GM18517 (cell line): ENCODE data around the gene PIAS1.
"Not testable (repeated sequence)": the region's sequence is repeated elsewhere in the genome, so short reads cannot be mapped to it uniquely, and the experiment has no call there.

Experiments
- ATAC-seq: cut with Tn5 transposase; IDR thresholded peaks from one replicate; pipeline ENCODE4 v1.9.1; 2021; ENCODE audit warnings: mild to moderate bottlenecking, moderate library complexity; ENCODE audit not compliant: unreplicated experiment

Gene PIAS1

DNA sequence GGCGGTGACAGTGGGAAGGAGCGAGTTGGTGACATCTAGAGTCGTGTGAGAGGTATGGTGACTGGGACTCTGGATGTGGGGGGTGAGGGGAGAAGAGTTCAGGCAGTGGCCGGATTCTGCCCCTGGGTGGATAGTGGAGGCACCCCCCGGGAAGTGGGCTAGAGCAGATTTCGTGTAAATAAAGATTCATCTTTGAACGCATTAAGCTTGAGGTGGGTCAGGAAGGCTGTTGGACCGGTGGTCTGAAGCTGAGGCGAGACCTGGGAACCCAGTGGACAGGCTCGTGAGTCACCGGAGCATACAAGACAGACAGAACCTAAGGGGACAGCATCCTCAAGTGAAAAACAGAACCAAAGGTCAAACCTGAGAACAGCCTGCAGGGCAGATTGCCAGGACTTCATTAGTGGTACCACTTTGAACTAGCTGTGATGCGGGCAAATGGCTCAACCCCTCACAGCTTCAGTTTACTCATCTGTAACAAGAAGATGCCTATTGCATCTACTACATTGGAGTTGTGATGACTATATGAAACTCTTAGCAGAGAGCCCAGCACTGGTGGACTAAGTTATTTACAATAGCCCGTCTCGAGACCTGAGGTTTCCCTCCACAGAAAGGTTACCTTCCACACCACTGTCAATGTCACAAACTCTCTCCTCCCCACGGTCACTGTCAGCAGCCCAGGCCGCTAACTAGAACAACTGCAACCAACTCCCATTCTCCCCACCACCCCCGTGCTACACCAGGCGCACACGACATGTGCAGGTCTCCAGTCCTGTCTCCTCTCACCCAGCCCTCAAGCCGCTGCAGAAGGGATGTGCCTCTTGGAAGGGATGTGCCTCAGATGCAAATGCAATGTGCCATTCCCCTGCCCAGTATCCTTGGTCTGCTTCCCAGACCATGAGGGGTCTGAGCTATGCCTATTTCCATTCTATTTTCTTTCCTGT lies 176.3 kb downstream of the PIAS1 start:
- ATAC-seq: no peak

DNA sequence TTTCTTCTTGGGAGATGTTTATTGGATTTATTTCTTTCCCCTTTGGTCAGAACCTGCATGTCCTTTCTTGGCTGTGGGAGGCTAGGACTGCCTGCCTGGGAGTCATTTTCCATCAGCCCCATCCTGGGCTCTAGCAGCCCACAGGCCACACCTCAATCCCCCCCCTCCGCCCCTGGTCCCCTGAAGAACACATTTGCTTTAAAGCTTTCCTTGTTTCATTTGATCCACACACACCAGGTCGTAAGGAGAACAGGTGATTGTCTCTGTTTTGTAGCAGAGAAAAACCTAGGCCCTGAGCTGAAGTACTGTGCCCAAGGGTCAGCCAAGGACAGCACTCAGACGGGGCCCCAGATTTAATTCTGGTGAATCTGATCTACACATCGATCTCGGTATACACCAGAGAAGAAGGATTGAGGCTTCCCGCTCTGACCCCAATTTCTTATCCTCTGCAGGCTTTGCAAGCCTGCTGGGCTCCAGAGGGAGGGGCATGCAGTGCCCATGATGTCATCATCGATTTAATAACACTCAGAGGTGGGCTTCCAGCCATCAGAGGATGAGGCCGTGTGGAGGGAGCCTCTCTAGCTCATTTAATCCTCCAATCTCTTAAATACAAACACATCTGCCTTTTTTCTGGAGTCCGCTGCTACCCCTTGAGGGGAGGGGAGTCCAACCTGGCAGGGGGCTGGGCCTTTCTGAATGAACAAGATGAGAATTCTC lies 177.1 kb downstream of the PIAS1 start:
- ATAC-seq: no peak

- no peak for ATAC-seq
These were observed 178.3 kb downstream of the PIAS1 start for GRCh38 chr15:68232449-68232848.

- no peak for ATAC-seq
These were observed 178.8 kb downstream of the PIAS1 start for GRCh38 chr15:68232937-68233336.

- ATAC-seq: no peak
These were observed 179.9 kb downstream of the PIAS1 start for GRCh38 chr15:68234060-68234459.

GRCh38 chr15:68234520-68234919 lies 180.4 kb downstream of the PIAS1 start:
- not testable (repeated sequence) for ATAC-seq

DNA sequence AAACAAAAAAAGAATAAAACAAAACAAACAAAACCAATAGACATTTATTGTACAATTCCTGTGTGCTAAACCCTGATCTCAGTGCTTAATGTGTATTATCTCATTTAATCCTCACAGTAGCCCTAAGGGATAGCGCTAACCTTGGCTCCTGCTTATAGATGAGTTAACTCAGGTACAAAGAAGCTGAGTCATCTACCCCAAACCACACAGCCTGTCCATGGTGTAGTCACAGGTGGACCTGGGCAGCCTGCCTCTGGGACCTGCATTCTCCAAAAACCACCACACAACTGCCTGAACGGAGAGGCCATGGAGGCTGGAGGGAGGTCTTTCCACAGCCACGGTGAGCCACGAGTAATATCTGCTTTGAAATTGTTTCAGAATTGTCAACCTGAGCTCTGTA lies 180.9 kb downstream of the PIAS1 start:
- no peak for ATAC-seq

- ATAC-seq: no peak
These were observed 184.9 kb downstream of the PIAS1 start for GRCh38 chr15:68239025-68239424.

- no peak for ATAC-seq
These were observed 187.2 kb downstream of the PIAS1 start for GRCh38 chr15:68241088-68241935.
